ENCODE measurements around the gene DBNDD2.

The DBNDD2 gene

DNA sequence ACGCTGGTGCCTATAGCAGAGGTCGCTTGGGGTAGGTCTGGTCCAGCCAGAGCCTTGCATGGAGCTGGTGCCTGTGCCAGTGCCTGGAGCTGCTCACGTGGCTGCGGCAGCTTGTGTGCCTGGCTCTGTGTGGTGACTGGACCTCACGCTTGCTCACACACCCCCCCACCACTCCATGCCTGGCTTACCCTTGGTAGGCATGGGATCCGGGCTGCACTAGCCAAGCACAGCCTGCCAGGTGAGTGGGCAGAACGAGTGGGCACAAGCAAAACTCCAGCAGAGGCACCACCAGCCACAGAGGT is 13.0 kb upstream of the DBNDD2 start:
- Histone ChIP-seq H3K4me1 (ENCODE audit: control insufficient read depth in 1 of 2, insufficient read depth in 2 of 2, low read length in 2 of 2) (no peaks in the 10 kb centered on the region), H3K23ac (ENCODE audit: low read length) (no peak overlapping the region), H3K9me3 (ENCODE audit: insufficient read depth, low read depth, low read length) (no peaks in the 10 kb centered on the region), H4K12ac (ENCODE audit: low read depth, low read length) (no peak overlapping the region), H3K79me1 (ENCODE audit: low read length) (no peaks in the 10 kb centered on the region), H3K36me3 (ENCODE audit: control insufficient read depth in 1 of 2, insufficient read depth in 2 of 2, low read length in 2 of 2) (no peaks in the 10 kb centered on the region), H3K79me2 (ENCODE audit: control insufficient read depth, insufficient read depth, low read length, poor library complexity) (no peaks in the 10 kb centered on the region), H2AFZ (ENCODE audit: insufficient read depth, low read length, poor library complexity) (no peak overlapping the region), H3K4ac (ENCODE audit: low read depth, low read length) (no peak overlapping the region), H3K27me3 (ENCODE audit: insufficient read depth, low read length) (no peaks in the 10 kb centered on the region), H2BK5ac (ENCODE audit: low read depth, low read length, poor library complexity) (no peak overlapping the region), H3K9ac (ENCODE audit: low read length) (no peak overlapping the region), H2BK120ac (ENCODE audit: insufficient read depth, low read length, poor library complexity) (no peak overlapping the region), H4K91ac (ENCODE audit: low read depth, low read length) (no peak overlapping the region), H2AK5ac (ENCODE audit: low read length) (no peak overlapping the region), H3K27ac (ENCODE audit: low read depth, low read length) (no peak overlapping the region), H3K4me2 (ENCODE audit: low read length) (no peak overlapping the region), H3K14ac (ENCODE audit: low read length) (no peak overlapping the region), H3K4me3 (ENCODE audit: low read depth, low read length) (no peak overlapping the region), H2BK12ac (ENCODE audit: low read length) (no peak overlapping the region), H4K8ac (ENCODE audit: low read depth, low read length) (no peak overlapping the region), H3K18ac (ENCODE audit: low read length) (no peak overlapping the region)
- no CpG with 5 or more reads among the region's 7 CpGs for WGBS (ENCODE audit: extremely low coverage, insufficient coverage, insufficient read length)
- DNase-seq, result no peak

DNA sequence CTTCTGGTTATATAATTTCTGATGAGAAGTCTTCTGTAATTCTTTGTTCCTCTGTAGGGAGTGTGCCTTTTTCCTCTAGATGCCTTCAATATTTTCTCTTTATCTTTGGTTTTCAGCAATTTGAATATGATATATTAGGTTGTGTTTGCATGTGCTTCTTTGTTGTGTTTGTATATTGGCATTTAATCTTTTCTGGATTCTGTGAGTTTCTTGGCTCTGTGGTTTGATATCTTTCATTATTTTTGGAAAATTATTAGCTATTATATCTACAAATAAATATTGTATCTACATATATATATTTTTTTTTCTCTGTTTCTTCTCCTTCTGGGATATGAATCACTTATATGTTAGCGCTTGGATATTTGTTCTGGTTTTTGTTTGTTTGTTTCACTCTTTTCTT is 9.1 kb upstream of the DBNDD2 start:
- Histone ChIP-seq H3K4me1 (ENCODE audit: control insufficient read depth in 1 of 2, insufficient read depth in 2 of 2, low read length in 2 of 2) (no peaks in the 10 kb centered on the region), H3K23ac (ENCODE audit: low read length) (no peak overlapping the region), H3K9me3 (ENCODE audit: insufficient read depth, low read depth, low read length) (peaks cover 6% of the 10 kb centered on the region), H3K4me3 (ENCODE audit: low read depth, low read length) (no peak overlapping the region), H4K8ac (ENCODE audit: low read depth, low read length) (no peak overlapping the region), H3K4ac (ENCODE audit: low read depth, low read length) (no peak overlapping the region), H2BK120ac (ENCODE audit: insufficient read depth, low read length, poor library complexity) (no peak overlapping the region), H2AK5ac (ENCODE audit: low read length) (no peak overlapping the region), H2BK12ac (ENCODE audit: low read length) (no peak overlapping the region), H3K79me1 (ENCODE audit: low read length) (no peaks in the 10 kb centered on the region), H3K36me3 (ENCODE audit: control insufficient read depth in 1 of 2, insufficient read depth in 2 of 2, low read length in 2 of 2) (no peaks in the 10 kb centered on the region), H3K9ac (ENCODE audit: low read length) (no peak overlapping the region), H4K91ac (ENCODE audit: low read depth, low read length) (no peak overlapping the region), H3K79me2 (ENCODE audit: control insufficient read depth, insufficient read depth, low read length, poor library complexity) (no peaks in the 10 kb centered on the region), H4K12ac (ENCODE audit: low read depth, low read length) (no peak overlapping the region), H3K14ac (ENCODE audit: low read length) (no peak overlapping the region), H3K27me3 (ENCODE audit: insufficient read depth, low read length) (no peaks in the 10 kb centered on the region), H3K4me2 (ENCODE audit: low read length) (no peak overlapping the region), H2BK5ac (ENCODE audit: low read depth, low read length, poor library complexity) (no peak overlapping the region), H3K18ac (ENCODE audit: low read length) (no peak overlapping the region), H3K27ac (ENCODE audit: low read depth, low read length) (no peak overlapping the region), H2AFZ (ENCODE audit: insufficient read depth, low read length, poor library complexity) (no peak overlapping the region)
- DNase-seq, result no peak
- WGBS (ENCODE audit: extremely low coverage, insufficient coverage, insufficient read length), result no CpG with 5 or more reads among the region's 1 CpG

DNA sequence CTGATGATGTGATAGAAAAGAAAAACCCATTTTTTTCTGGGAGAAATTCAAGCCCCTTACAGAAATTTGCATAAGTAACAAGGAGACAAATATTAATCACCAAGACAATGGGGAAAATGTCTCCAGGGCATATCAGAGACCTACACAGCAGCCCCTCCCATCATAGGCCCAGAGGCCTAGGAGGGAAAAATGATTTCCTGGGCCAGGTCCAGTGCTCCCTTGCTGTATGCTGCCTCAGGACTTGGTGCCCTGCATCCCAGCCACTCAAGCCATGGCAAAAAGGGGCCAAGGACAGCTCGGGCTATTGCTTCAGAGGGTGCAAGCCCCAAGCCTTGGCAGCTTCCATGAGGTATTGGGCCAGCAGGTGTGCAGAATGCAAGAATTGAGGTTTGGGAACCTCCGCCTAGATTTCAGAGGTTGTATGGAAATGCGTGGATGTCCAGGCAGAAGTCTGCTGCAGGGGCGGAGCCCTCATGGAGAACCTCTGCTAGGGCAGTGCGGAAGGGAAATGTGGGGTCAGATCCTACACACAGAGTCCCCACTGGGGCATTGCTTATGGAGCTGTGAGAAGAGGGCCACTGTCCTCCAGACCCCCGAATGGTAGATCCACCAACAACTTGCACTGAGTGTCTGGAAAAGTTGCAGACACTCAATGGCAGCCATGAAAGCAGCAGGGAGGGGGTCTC is 7.6 kb upstream of the DBNDD2 start:
- H3K4me3 ChIP-seq (ENCODE audit: low read depth, low read length), result no peak overlapping the region
- no peak overlapping the region for H3K9ac ChIP-seq (ENCODE audit: low read length)
- no CpG with 5 or more reads among the region's 6 CpGs for WGBS (ENCODE audit: extremely low coverage, insufficient coverage, insufficient read length)
- H3K23ac ChIP-seq (ENCODE audit: low read length), result no peak overlapping the region
- no peaks in the 10 kb centered on the region for H3K27me3 ChIP-seq (ENCODE audit: insufficient read depth, low read length)
- H3K36me3 ChIP-seq (ENCODE audit: control insufficient read depth in 1 of 2, insufficient read depth in 2 of 2, low read length in 2 of 2), result no peaks in the 10 kb centered on the region
- peaks cover 6% of the 10 kb centered on the region for H3K9me3 ChIP-seq (ENCODE audit: insufficient read depth, low read depth, low read length)
- H3K79me1 ChIP-seq (ENCODE audit: low read length), result no peaks in the 10 kb centered on the region
- no peak overlapping the region for H2BK120ac ChIP-seq (ENCODE audit: insufficient read depth, low read length, poor library complexity)
- no peak overlapping the region for H2AFZ ChIP-seq (ENCODE audit: insufficient read depth, low read length, poor library complexity)
- no peak overlapping the region for H3K27ac ChIP-seq (ENCODE audit: low read depth, low read length)
- H2BK5ac ChIP-seq (ENCODE audit: low read depth, low read length, poor library complexity), result no peak overlapping the region
- H3K18ac ChIP-seq (ENCODE audit: low read length), result no peak overlapping the region
- H3K14ac ChIP-seq (ENCODE audit: low read length), result no peak overlapping the region
- no peak overlapping the region for H4K12ac ChIP-seq (ENCODE audit: low read depth, low read length)
- H3K4me1 ChIP-seq (ENCODE audit: control insufficient read depth in 1 of 2, insufficient read depth in 2 of 2, low read length in 2 of 2), result peaks cover 0 to 1% of the 10 kb centered on the region in 2 experiments
- no peak overlapping the region for H4K91ac ChIP-seq (ENCODE audit: low read depth, low read length)
- H3K4me2 ChIP-seq (ENCODE audit: low read length), result no peak overlapping the region
- H3K79me2 ChIP-seq (ENCODE audit: control insufficient read depth, insufficient read depth, low read length, poor library complexity), result no peaks in the 10 kb centered on the region
- H3K4ac ChIP-seq (ENCODE audit: low read depth, low read length), result no peak overlapping the region
- no peak overlapping the region for H2AK5ac ChIP-seq (ENCODE audit: low read length)
- no peak overlapping the region for H2BK12ac ChIP-seq (ENCODE audit: low read length)
- DNase-seq, result no peak
- H4K8ac ChIP-seq (ENCODE audit: low read depth, low read length), result no peak overlapping the region

DNA sequence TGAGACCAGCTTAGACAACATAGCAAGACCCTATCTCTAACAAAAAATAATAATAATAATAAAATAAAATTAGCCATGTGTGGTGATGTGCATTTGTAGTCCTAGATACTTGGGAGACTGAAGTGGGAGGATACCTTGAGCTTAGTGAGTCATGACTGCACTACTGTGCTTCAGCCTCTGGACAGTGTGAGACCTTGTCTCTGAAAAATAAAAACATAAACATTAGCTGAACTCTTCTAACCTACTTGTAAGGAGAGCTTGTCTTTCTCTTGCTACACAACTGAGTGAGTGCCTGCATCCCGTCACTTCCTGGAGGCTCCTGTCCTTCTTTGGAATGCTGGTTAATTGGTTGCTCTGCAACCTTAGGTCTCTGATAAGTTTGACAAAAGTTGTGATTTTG is 5.1 kb upstream of the DBNDD2 start:
- no peak for DNase-seq
- no peak overlapping the region for H3K27ac ChIP-seq (ENCODE audit: low read depth, low read length)
- no peak overlapping the region for H2AK5ac ChIP-seq (ENCODE audit: low read length)
- H3K4me3 ChIP-seq (ENCODE audit: low read depth, low read length), result no peak overlapping the region
- no peak overlapping the region for H3K18ac ChIP-seq (ENCODE audit: low read length)
- H2AFZ ChIP-seq (ENCODE audit: insufficient read depth, low read length, poor library complexity), result no peak overlapping the region
- H3K9ac ChIP-seq (ENCODE audit: low read length), result no peak overlapping the region
- H3K36me3 ChIP-seq (ENCODE audit: control insufficient read depth in 1 of 2, insufficient read depth in 2 of 2, low read length in 2 of 2), result no peaks in the 10 kb centered on the region
- no peak overlapping the region for H3K23ac ChIP-seq (ENCODE audit: low read length)
- H2BK12ac ChIP-seq (ENCODE audit: low read length), result no peak overlapping the region
- H2BK5ac ChIP-seq (ENCODE audit: low read depth, low read length, poor library complexity), result no peak overlapping the region
- H3K14ac ChIP-seq (ENCODE audit: low read length), result no peak overlapping the region
- H3K4me2 ChIP-seq (ENCODE audit: low read length), result no peak overlapping the region
- no peak overlapping the region for H4K8ac ChIP-seq (ENCODE audit: low read depth, low read length)
- H3K79me2 ChIP-seq (ENCODE audit: control insufficient read depth, insufficient read depth, low read length, poor library complexity), result peaks cover 9% of the 10 kb centered on the region
- H4K91ac ChIP-seq (ENCODE audit: low read depth, low read length), result no peak overlapping the region
- no peak overlapping the region for H3K4ac ChIP-seq (ENCODE audit: low read depth, low read length)
- peaks cover 6 to 15% of the 10 kb centered on the region in 2 experiments for H3K4me1 ChIP-seq (ENCODE audit: control insufficient read depth in 1 of 2, insufficient read depth in 2 of 2, low read length in 2 of 2)
- peaks cover 6% of the 10 kb centered on the region for H3K9me3 ChIP-seq (ENCODE audit: insufficient read depth, low read depth, low read length)
- WGBS (ENCODE audit: extremely low coverage, insufficient coverage, insufficient read length), result no CpG with 5 or more reads among the region's 1 CpG
- peaks cover 6% of the 10 kb centered on the region for H3K79me1 ChIP-seq (ENCODE audit: low read length)
- H2BK120ac ChIP-seq (ENCODE audit: insufficient read depth, low read length, poor library complexity), result no peak overlapping the region
- peaks cover 7% of the 10 kb centered on the region for H3K27me3 ChIP-seq (ENCODE audit: insufficient read depth, low read length)
- no peak overlapping the region for H4K12ac ChIP-seq (ENCODE audit: low read depth, low read length)

All from trophoblast cell (in vitro differentiated cells and primary cell).